SK-N-SH treated with all-trans-retinoic acid at 6 μM for 48 hours (cell line): ENCODE results near the gene ZNF12.

Source experiments
- CSDC2 ChIP-seq: fragments of 250-450 bp; sonication (Bioruptor Pico); IDR thresholded peaks from 2 replicates; pipeline ENCODE4 v1.5.0; 2020; ENCODE audit warnings: mild to moderate bottlenecking, moderate library complexity
- TOX ChIP-seq: fragments of 250-450 bp; sonication (Bioruptor Pico); IDR thresholded peaks from 2 replicates; pipeline ENCODE4 v1.8.0; 2021; ENCODE audit warnings: mild to moderate bottlenecking, moderate library complexity, borderline replicate concordance

DNA sequence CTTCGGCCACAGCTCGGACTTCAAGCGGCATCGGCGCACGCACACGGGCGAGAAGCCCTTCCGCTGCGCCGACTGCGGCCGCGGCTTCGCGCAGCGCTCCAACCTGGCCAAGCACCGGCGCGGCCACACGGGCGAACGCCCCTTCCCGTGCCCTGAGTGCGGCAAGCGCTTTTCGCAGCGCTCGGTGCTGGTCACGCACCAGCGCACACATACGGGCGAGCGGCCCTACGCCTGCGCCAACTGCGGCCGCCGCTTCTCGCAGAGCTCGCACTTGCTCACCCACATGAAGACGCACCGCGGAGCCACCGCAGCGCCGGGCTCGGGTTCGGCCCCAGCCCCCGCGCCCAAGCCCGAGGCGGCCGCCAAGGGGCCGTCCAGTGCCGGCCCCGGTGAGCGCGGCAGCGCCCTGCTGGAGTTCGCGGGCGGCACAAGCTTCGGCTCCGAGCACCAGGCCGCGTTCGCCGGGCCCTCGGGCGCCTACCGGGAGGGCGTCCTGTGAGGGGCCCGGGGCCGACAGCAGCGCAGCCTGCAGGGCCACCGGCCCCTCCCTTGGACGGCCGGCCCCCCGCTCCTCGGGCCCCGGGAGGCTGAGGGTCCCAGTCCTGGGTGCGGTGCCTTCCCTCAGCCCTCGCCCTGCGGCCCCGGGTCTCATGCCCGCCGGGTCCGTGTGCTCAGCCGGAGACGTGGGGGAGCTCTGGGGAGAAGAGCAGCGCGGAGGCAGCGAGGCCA, 52.5 kb downstream of the ZNF12 start:
- TF ChIP-seq CSDC2 (CRISPR knock-in tag) (no peak), TOX (no peak)
